Right cardiac atrium (tissue), 5 donors: Measurements from ENCODE around the gene NGEF. TPM values are rescaled to one million over a fixed set of nuclear protein-coding genes. Genes with fewer than 3 reads are reported as not detected.

Source experiments
- ATAC-seq, 2 donors: fragments of 200-7000 bp; cut with Tn5 transposase; one replicate each; pipeline versions ENCODE4 v1.8.0 to v1.9.1; 2020; ENCODE audit warnings: moderate library complexity in 2 of 2, mild to moderate bottlenecking in 1 of 2
- DNase-seq, 3 donors: peaks; one replicate each; pipeline ENCODE4 v3.0.0-alpha.2; 2020
- H3K27ac ChIP-seq: one replicate; pipeline ENCODE4 v1.5.1; 2013; ENCODE audit warnings: mild to moderate bottlenecking, low read length, control low read depth, moderate library complexity
- H3K27me3 ChIP-seq: one replicate; pipeline ENCODE4 v1.6.1; 2013; ENCODE audit not compliant: control insufficient read depth, insufficient read depth
- H3K4me1 ChIP-seq: one replicate; pipeline ENCODE4 v1.6.1; 2013; ENCODE audit warnings: low read length; ENCODE audit not compliant: control insufficient read depth, insufficient read depth
- H3K4me3 ChIP-seq: one replicate; pipeline ENCODE4 v1.5.1; 2013; ENCODE audit warnings: low read length, control low read depth
- H3K9me3 ChIP-seq: one replicate; pipeline ENCODE4 v1.6.1; 2013; ENCODE audit warnings: low read length; ENCODE audit not compliant: control insufficient read depth
- WGBS: extraction: QIAGEN DNeasy Blood & Tissue Kit; methylation state at CpG from one replicate; pipeline ENCODE4 v1.1.7; 2013; 5-methylcytosine and 5-hydroxymethylcytosine counted together
- intact Hi-C, 4 donors: fragments of 100-400 bp; cut with DNase I; formaldehyde crosslinking; loops; one replicate each; pipeline versions ENCODE4 v1.11.0 to v1.14.0; 2022 to 2023
- polyA plus RNA-seq: library from polyadenylated mRNA; stranded (reverse); fragments of 200-250 nt; gene quantifications from one replicate; pipeline ENCODE4 v1.2.3, GENCODE V29; 2013
- total RNA-seq, 4 donors: library from RNA; stranded (reverse); fragmentation: NEBNext Ultra II Directional; extraction: Animal tissue kit (Norgen Biotek cat#: 25700); gene quantifications; one replicate each; pipeline ENCODE4 v1.2.1, GENCODE V29; 2021
- donor health status: healthy with polysubstance abuse.
- donor health status: DM: no; HTN: yes; CAD: no.
- donor health status: DM: no; HTN: no; CAD: no.
- donor health status: DM: no; HTN: yes; CAD: no; lungs with severe emphysema.
- donor health status: DM: yes; HTN: yes; CAD: no.

Gene NGEF
- total and polyA plus RNA-seq, 5 donors: 1.5 to 4.2 (median 2.7) TPM

- WGBS: 97% methylated on average over 10 of the region's 10 CpGs
- intact Hi-C loops: no loop called here
- DNase-seq (no peak), ATAC-seq (no peak)
- Histone ChIP-seq H3K4me1 (no peaks in the 10 kb centered on the region), H3K4me3 (no peak overlapping the region), H3K9me3 (no peaks in the 10 kb centered on the region), H3K27ac (no peak overlapping the region), H3K27me3 (no peaks in the 10 kb centered on the region)
These were observed 58.4 kb downstream of the NGEF start for GRCh38 chr2:232954691-232955090.

- Histone ChIP-seq H3K4me1 (no peaks in the 10 kb centered on the region), H3K27me3 (no peaks in the 10 kb centered on the region), H3K9me3 (no peaks in the 10 kb centered on the region), H3K27ac (no peak overlapping the region), H3K4me3 (no peak overlapping the region)
- ATAC-seq (no peak), DNase-seq (no peak)
- 67% methylated on average over 7 of the region's 7 CpGs for WGBS
- intact Hi-C loops: no loop called here
These were observed 61.2 kb downstream of the NGEF start for GRCh38 chr2:232951891-232952290.

- H3K27me3 ChIP-seq: no peaks in the 10 kb centered on the region
- no peak overlapping the region for H3K4me3 ChIP-seq
- WGBS: 81% methylated on average over 11 of the region's 11 CpGs
- no peak overlapping the region for H3K27ac ChIP-seq
- intact Hi-C loops: no loop called here
- no peaks in the 10 kb centered on the region for H3K9me3 ChIP-seq
- ATAC-seq (no peak), DNase-seq (no peak)
- H3K4me1 ChIP-seq: no peaks in the 10 kb centered on the region
These were observed 61.9 kb downstream of the NGEF start for GRCh38 chr2:232951181-232951580.

DNA sequence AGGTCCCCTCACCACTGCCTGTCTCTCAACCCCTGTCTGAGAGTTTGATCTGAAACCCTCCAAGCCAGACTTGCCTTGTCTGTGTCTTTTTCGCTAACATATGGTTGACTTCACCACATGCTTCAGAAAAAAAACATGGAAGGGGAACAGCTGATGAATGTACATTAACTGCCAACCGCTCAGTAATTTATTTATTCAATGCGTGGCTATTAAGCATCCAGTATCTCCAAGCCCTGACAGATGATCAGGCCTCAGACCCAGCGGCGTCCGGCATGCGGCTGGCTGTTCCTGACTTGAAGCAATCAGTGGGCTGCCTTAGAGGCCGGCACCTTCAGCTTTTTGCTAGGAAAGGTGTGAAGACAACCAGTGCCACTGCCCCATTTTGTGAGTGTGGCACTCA, 62.3 kb downstream of the NGEF start:
- Histone ChIP-seq H3K27me3 (no peaks in the 10 kb centered on the region), H3K4me1 (no peaks in the 10 kb centered on the region), H3K27ac (no peak overlapping the region), H3K9me3 (no peaks in the 10 kb centered on the region), H3K4me3 (no peak overlapping the region)
- DNase-seq (no peak), ATAC-seq (no peak)
- WGBS: 59% methylated on average over 8 of the region's 8 CpGs
- intact Hi-C loops: no loop called here

DNA sequence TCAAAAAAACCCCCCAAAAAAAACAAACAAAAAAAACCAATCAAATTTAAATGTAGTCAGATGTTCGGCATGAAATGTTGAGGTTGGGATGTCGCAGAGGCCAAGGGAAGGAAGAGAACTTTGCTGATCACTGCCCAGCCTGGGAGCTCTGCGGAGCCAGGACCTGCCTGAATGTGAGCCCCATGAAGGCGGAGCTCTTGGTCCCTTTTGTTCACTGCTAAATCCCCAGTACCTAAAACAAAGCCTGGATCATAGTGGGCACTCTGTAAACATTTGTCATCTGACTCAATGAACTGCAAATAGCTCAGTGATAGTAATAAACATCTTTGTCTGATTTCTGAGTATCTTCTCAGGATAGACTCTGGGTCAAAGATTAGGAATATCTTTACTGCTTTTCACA, 64.0 kb downstream of the NGEF start:
- 87% methylated on average over 4 of the region's 4 CpGs for whole genome bisulfite sequencing
- intact Hi-C loops: no loop called here
- DNase-seq: no peak
- Histone ChIP-seq H3K27ac (no peak overlapping the region), H3K9me3 (no peaks in the 10 kb centered on the region), H3K4me3 (no peak overlapping the region), H3K4me1 (no peaks in the 10 kb centered on the region), H3K27me3 (no peaks in the 10 kb centered on the region)
- no peak for ATAC-seq

GRCh38 chr2:232942831-232943230, 70.2 kb downstream of the NGEF start:
- Histone ChIP-seq H3K4me1 (no peaks in the 10 kb centered on the region), H3K4me3 (no peak overlapping the region), H3K9me3 (no peaks in the 10 kb centered on the region), H3K27me3 (no peaks in the 10 kb centered on the region), H3K27ac (no peak overlapping the region)
- WGBS: 75% methylated on average over 3 of the region's 3 CpGs
- intact Hi-C loops: no loop called here
- ATAC-seq (no peak), DNase-seq (no peak)

DNA sequence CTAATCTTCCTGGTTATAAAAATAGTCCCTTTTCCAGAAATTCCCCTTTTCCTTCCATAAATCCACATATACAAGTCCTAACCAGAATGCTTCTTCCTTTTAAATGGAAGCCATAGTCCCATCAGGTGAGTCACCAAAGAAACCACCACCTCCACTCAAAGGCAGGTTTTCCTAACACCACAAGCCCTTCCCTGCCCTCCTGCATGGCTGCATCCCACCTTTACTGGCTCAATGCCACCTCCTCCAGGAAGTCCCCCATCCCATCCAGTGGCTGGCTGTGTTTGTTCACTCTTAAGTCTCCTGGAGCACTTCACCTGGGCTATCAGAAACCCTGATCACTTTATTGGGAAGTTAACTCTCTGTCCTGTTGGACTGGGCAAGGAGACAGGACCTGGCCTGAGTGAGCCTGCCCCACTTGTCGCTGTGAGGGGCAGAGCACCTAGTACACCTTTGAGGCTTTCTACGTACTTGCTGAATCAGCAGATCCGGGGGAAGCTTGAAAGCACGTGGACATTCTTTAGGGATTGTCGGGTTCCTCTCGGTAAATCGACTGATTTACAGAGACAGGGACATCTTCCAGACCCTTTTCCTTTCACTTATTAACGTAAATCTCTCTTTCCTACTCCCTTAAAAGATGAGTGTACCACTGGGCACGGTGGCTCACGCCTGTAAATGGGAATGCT, 71.0 kb downstream of the NGEF start:
- 78% methylated on average over 10 of the region's 10 CpGs for WGBS
- Histone ChIP-seq H3K27me3 (no peaks in the 10 kb centered on the region), H3K9me3 (no peaks in the 10 kb centered on the region), H3K4me1 (no peaks in the 10 kb centered on the region), H3K27ac (no peak overlapping the region), H3K4me3 (no peak overlapping the region)
- DNase-seq (no peak), ATAC-seq (no peak)
- intact Hi-C loops: no loop called here

- Histone ChIP-seq H3K27me3 (no peaks in the 10 kb centered on the region), H3K9me3 (no peaks in the 10 kb centered on the region), H3K4me3 (no peak overlapping the region), H3K27ac (no peak overlapping the region), H3K4me1 (no peaks in the 10 kb centered on the region)
- WGBS: 89% methylated on average over 8 of the region's 8 CpGs
- DNase-seq: no peak
- no peak for ATAC-seq
- intact Hi-C loops: no loop called here
These were observed 71.7 kb downstream of the NGEF start for GRCh38 chr2:232941400-232941799.

- H3K27ac ChIP-seq: no peak overlapping the region
- no peaks in the 10 kb centered on the region for H3K4me1 ChIP-seq
- intact Hi-C loops: no loop called here
- no peak for DNase-seq
- H3K4me3 ChIP-seq: no peak overlapping the region
- H3K9me3 ChIP-seq: no peaks in the 10 kb centered on the region
- ATAC-seq: no peak
- 95% methylated on average over 5 of the region's 5 CpGs for WGBS
- H3K27me3 ChIP-seq: no peaks in the 10 kb centered on the region
These were observed 72.3 kb downstream of the NGEF start for GRCh38 chr2:232940724-232941123.

- 56% methylated on average over 5 of the region's 5 CpGs for WGBS
- H3K4me1 ChIP-seq: no peaks in the 10 kb centered on the region
- H3K4me3 ChIP-seq: no peak overlapping the region
- ATAC-seq: no peak
- no peaks in the 10 kb centered on the region for H3K9me3 ChIP-seq
- no peaks in the 10 kb centered on the region for H3K27me3 ChIP-seq
- intact Hi-C loops: no loop called here
- no peak overlapping the region for H3K27ac ChIP-seq
- DNase-seq: no peak
These were observed 75.7 kb downstream of the NGEF start for GRCh38 chr2:232937278-232937906.

DNA sequence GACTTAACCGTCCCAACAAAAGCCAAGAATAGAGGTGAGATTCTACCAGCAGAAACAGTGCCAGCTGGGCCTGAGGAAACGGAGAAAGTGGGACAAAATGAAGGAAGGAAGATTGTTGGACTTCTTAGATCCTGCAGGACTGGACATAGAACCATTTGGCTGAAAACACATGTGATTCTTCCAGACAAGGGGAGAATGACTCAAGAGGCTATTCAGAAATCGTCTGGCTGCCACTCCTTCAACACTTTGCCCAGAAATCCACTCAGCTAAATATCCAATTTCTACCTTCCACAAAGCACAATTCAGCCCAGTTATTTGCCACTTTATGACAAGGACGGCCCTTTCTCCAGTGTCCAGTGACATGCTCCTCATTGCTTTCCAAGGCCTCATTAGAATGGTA, 81.4 kb downstream of the NGEF start:
- no peak overlapping the region for H3K4me3 ChIP-seq
- H3K27me3 ChIP-seq: no peaks in the 10 kb centered on the region
- H3K9me3 ChIP-seq: no peaks in the 10 kb centered on the region
- intact Hi-C loops: no loop called here
- ATAC-seq (no peak), DNase-seq (no peak)
- WGBS: 39% methylated on average over 4 of the region's 4 CpGs
- peaks cover 3% of the 10 kb centered on the region for H3K4me1 ChIP-seq
- H3K27ac ChIP-seq: no peak overlapping the region

DNA sequence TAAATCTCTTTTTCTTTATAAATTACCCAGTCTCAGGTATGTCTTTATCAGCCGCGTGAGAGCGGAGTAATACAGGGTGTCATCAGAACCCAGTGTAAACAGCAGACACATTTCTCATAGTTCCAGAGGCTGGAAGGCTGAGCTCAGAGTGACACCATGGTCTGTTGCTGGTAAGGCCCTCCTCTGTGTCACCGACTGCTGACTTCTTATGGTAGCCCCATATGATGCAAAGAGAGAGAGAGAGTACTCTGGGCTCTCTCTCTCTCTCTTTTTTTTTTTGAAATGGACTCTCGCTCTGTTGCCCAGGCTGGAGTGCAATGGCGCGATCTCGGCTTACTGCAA, 83.0 kb downstream of the NGEF start:
- ATAC-seq: no peak
- intact Hi-C loops: no loop called here
- peaks cover 3% of the 10 kb centered on the region for H3K4me1 ChIP-seq
- H3K27me3 ChIP-seq: no peaks in the 10 kb centered on the region
- no peak overlapping the region for H3K4me3 ChIP-seq
- WGBS: 82% methylated on average over 8 of the region's 8 CpGs
- H3K27ac ChIP-seq: no peak overlapping the region
- no peak for DNase-seq
- no peaks in the 10 kb centered on the region for H3K9me3 ChIP-seq
